PC-3 (cell line): ENCODE results near the gene ELK4.

ENCODE experiments used
- EZH2 ChIP-seq: fragments of 300-600 bp; sonication (generic); IDR thresholded peaks from one replicate; pipeline ENCODE4 v1.6.1; 2017; ENCODE audit warnings: antibody characterized with exemption, mild to moderate bottlenecking, low read length; ENCODE audit not compliant: unreplicated experiment
- EZH2phosphoT487 ChIP-seq: fragments of 300-600 bp; sonication (generic); IDR thresholded peaks from 2 replicates; pipeline ENCODE4 v1.6.1; 2018; ENCODE audit warnings: mild to moderate bottlenecking, antibody characterized with exemption, low read length, borderline replicate concordance
- TF ChIP-seq, protein P1 (sequence below): fragments of 300-600 bp; sonication (generic); conservative IDR thresholded peaks from 2 replicates; pipeline ENCODE4 v1.5.1; 2017; ENCODE audit warnings: antibody characterized with exemption, low read depth, mild to moderate bottlenecking, low read length

GRCh38 chr1:205600085-205600484, 31.7 kb downstream of the ELK4 start:
- TF ChIP-seq EZH2 (no peak), EZH2phosphoT487 (no peak)
- TF ChIP-seq, protein P1, sequence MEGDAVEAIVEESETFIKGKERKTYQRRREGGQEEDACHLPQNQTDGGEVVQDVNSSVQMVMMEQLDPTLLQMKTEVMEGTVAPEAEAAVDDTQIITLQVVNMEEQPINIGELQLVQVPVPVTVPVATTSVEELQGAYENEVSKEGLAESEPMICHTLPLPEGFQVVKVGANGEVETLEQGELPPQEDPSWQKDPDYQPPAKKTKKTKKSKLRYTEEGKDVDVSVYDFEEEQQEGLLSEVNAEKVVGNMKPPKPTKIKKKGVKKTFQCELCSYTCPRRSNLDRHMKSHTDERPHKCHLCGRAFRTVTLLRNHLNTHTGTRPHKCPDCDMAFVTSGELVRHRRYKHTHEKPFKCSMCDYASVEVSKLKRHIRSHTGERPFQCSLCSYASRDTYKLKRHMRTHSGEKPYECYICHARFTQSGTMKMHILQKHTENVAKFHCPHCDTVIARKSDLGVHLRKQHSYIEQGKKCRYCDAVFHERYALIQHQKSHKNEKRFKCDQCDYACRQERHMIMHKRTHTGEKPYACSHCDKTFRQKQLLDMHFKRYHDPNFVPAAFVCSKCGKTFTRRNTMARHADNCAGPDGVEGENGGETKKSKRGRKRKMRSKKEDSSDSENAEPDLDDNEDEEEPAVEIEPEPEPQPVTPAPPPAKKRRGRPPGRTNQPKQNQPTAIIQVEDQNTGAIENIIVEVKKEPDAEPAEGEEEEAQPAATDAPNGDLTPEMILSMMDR: peak; percentile 44
